Mesendoderm (in vitro differentiated cells): ENCODE results near the gene DNAAF8.

Source experiments
- DNase-seq: peaks from one replicate; pipeline ENCODE4 v3.0.0; 2013
- H2AK5ac ChIP-seq: 2 replicates; pipeline ENCODE4 v1.6.1; 2013; ENCODE audit warnings: low read length, inconsistent platforms
- H2BK120ac ChIP-seq: 2 replicates; pipeline ENCODE4 v1.6.1; 2013; ENCODE audit warnings: low read depth, mild to moderate bottlenecking, low read length, moderate library complexity, mixed read lengths
- H2BK15ac ChIP-seq: replicated peaks from 2 replicates; pipeline ENCODE4 v1.6.1; 2013; ENCODE audit warnings: low read depth, mild to moderate bottlenecking, moderate library complexity
- H2BK5ac ChIP-seq: 2 replicates; pipeline ENCODE4 v1.6.1; 2013; ENCODE audit warnings: low read length, inconsistent platforms
- H3K18ac ChIP-seq: 2 replicates; pipeline ENCODE4 v1.6.1; 2013; ENCODE audit warnings: mild to moderate bottlenecking, low read length, mixed read lengths
- H3K23ac ChIP-seq: one replicate; pipeline ENCODE4 v1.6.1; 2013; ENCODE audit warnings: low read length
- H3K27ac ChIP-seq: 2 replicates; pipeline ENCODE4 v1.5.1; 2013; ENCODE audit warnings: low read depth, mild to moderate bottlenecking, inconsistent platforms, low read length, moderate library complexity
- H3K27me3 ChIP-seq: 2 replicates; pipeline ENCODE4 v1.6.1; 2013; ENCODE audit warnings: low read length, control low read depth, mild to moderate bottlenecking, inconsistent platforms; ENCODE audit not compliant: insufficient read depth, poor library complexity
- H3K36me3 ChIP-seq: 2 replicates; pipeline ENCODE4 v1.6.1; 2013; ENCODE audit warnings: low read length, inconsistent platforms; ENCODE audit not compliant: control insufficient read depth, insufficient read depth
- H3K4ac ChIP-seq: one replicate; pipeline ENCODE4 v1.6.1; 2013; ENCODE audit warnings: low read depth, mild to moderate bottlenecking, low read length, moderate library complexity
- H3K4me1 ChIP-seq: 2 replicates; pipeline ENCODE4 v1.6.1; 2013; ENCODE audit warnings: low read depth, low read length, inconsistent platforms; ENCODE audit not compliant: control insufficient read depth
- H3K4me2 ChIP-seq: 2 replicates; pipeline ENCODE4 v1.6.1; 2013; ENCODE audit warnings: low read length
- H3K4me3 ChIP-seq: 2 replicates; pipeline ENCODE4 v1.5.1; 2013; ENCODE audit warnings: mild to moderate bottlenecking, low read length
- H3K56ac ChIP-seq: one replicate; pipeline ENCODE4 v1.6.1; 2013; ENCODE audit warnings: low read length
- H3K79me1 ChIP-seq: 2 replicates; pipeline ENCODE4 v1.6.1; 2013; ENCODE audit warnings: low read length, inconsistent platforms
- H3K79me2 ChIP-seq: 2 replicates; pipeline ENCODE4 v1.6.1; 2013; ENCODE audit warnings: mild to moderate bottlenecking, low read length; ENCODE audit not compliant: control insufficient read depth, insufficient read depth
- H3K9ac ChIP-seq: 2 replicates; pipeline ENCODE4 v1.6.1; 2013; ENCODE audit warnings: low read length, inconsistent platforms
- H4K5ac ChIP-seq: one replicate; pipeline ENCODE4 v1.6.1; 2013; ENCODE audit warnings: low read length
- H4K8ac ChIP-seq: one replicate; pipeline ENCODE4 v1.6.1; 2013; ENCODE audit warnings: low read depth, mild to moderate bottlenecking, control low read depth, low read length, moderate library complexity
- WGBS: extraction: QIAGEN DNeasy Blood & Tissue Kit; methylation state at CpG from one replicate; pipeline ENCODE4 v1.1.7; 2013; ENCODE audit warnings: low lambda C conversion rate, missing lambda C conversion rate; ENCODE audit not compliant: insufficient coverage; ENCODE audit errors: extremely low coverage; 5-methylcytosine and 5-hydroxymethylcytosine counted together

DNAAF8 gene

DNA sequence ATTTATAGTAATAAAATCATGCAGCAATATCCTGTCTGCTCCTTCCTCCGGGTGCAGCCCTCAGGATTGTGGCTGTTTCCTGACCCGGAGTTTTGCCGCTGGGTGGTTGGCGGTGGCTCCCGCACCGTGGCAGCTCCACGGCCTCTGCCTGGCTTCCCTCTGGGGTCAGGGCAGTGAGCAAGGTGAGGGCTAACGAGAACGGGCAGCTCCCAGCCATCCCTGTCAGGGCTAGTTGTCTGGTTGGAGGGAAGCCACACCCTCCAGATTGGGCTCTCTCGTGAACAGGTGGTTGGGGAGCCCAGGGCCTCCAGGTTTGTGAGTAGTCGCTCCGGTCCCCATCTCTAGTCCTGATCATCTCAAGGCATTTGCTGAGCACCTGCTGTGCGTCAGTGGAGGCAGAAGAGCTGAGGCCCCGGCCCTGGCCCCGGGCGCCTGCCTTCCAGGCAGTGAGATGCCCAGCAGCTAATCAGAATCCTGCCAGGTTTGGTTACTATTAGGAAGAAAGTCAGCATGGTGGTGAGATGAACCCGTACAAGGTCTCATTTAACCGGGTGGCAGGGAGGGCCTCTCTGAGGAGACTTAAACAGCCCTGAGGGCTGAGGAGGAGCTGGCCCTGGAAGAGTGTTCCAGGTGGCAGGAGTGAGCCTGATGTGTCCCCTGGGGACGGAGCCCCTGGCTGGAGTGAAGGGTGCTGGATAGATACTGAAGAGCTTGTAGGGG, 43.2 kb upstream of the DNAAF8 start:
- Histone ChIP-seq H3K36me3 (no peaks in the 10 kb centered on the region), H3K79me1 (peaks cover 2% of the 10 kb centered on the region), H2BK120ac (no peak overlapping the region), H3K23ac (no peak overlapping the region), H3K27me3 (no peaks in the 10 kb centered on the region), H2BK5ac (no peak overlapping the region), H3K4ac (no peak overlapping the region), H4K5ac (no peak overlapping the region), H2AK5ac (no peak overlapping the region), H3K27ac (no peak overlapping the region), H3K4me1 (no peaks in the 10 kb centered on the region), H3K79me2 (no peaks in the 10 kb centered on the region), H3K4me3 (no peak overlapping the region), H3K56ac (no peak overlapping the region), H4K8ac (no peak overlapping the region), H3K4me2 (no peak overlapping the region), H3K9ac (no peak overlapping the region), H3K18ac (no peak overlapping the region), H2BK15ac (no peak overlapping the region)
- WGBS = no CpG with 5 or more reads among the region's 19 CpGs
- no peak for DNase-seq

DNA sequence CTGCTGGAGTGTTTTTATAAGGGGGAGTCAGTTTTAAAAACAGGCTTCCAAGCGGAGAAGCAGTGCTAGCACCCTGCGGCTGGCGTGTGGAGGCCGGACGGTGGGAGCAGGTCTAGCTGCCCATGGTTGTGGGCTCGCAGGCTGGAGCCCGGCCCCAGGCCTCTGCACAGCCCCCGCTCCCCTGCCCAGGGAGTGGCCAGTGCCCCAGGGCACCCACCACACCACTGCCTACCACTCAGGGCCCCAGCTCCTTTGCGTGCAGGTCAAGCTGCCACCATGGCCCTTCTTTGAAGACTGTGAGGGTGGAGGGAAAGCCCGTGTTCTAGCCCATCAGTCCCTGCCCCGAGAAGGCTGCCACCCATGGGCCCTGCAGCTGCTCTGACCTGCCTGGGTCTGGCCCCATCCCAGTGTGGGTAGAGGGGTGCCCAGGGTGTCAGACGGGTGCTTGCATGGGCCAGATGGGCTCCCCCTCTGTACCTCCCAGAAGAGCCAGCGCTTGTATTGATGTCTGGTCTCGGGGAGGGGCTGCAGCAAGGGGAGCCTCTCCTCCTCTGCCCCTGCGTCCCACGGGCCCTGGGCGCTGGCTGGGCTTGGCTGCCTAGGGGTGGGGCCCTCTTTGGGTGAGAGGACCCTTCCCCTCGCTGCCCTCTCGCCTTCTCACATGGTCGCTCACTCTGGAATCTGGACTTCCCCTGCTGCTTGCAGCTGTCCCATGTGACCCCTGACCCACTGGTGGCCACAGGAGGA, 42.5 kb upstream of the DNAAF8 start:
- DNase-seq = no peak
- H2BK120ac ChIP-seq = no peak overlapping the region
- no peak overlapping the region for H2AK5ac ChIP-seq
- H3K4me1 ChIP-seq = no peaks in the 10 kb centered on the region
- H3K23ac ChIP-seq = no peak overlapping the region
- H2BK5ac ChIP-seq = no peak overlapping the region
- H3K36me3 ChIP-seq = no peaks in the 10 kb centered on the region
- H3K9ac ChIP-seq = no peak overlapping the region
- H3K4ac ChIP-seq = no peak overlapping the region
- H2BK15ac ChIP-seq = no peak overlapping the region
- no peak overlapping the region for H3K27ac ChIP-seq
- no peak overlapping the region for H4K8ac ChIP-seq
- H3K18ac ChIP-seq = no peak overlapping the region
- H3K27me3 ChIP-seq = no peaks in the 10 kb centered on the region
- no peaks in the 10 kb centered on the region for H3K79me2 ChIP-seq
- H4K5ac ChIP-seq = no peak overlapping the region
- no CpG with 5 or more reads among the region's 20 CpGs for WGBS
- no peak overlapping the region for H3K56ac ChIP-seq
- peaks cover 2% of the 10 kb centered on the region for H3K79me1 ChIP-seq
- H3K4me2 ChIP-seq = no peak overlapping the region
- no peak overlapping the region for H3K4me3 ChIP-seq

DNA sequence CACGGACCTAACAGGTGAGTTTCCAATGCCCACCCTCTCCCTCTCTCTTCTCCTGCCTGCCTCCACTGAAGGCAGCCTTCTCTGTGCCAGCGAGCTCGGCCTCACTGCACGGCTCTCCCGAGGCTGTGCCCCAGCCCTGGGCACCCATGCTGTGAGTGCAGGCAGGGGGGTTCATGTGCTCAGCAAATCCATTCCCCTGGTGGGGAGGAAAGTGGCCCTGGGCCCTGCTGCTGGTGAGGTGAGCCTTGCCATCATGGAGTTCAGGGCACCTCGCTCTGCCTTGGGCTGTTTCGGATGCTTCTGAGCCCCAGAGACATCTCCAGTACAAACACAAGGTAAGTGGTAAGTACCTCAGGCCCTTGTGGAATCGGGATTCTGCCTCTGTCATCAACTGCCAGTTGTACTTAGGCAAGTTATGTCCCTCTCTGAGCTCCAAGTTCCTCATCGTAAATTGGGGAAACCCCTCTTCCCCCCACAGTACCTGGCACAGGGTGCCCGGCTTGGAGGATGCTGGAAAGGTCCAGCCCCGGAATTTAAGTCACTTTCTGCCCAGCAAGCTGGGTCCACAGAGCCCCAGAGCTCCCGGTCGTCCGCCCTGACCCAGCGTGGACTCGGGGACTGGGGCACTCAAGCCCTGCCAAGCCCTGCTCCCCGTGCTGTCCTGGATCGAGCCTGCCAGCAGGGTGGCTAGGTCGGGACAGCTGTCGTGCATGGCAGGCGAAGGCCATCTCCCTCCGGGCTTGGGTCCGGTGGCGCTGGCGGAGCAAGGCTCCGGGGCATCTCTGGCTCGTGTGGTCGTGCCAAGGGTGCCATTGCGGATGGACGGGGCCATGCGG, 41.7 kb upstream of the DNAAF8 start:
- Histone ChIP-seq H3K9ac (peak overlapping the region; percentile 77), H2BK5ac (no peak overlapping the region), H3K36me3 (no peaks in the 10 kb centered on the region), H3K4me3 (no peak overlapping the region), H4K5ac (no peak overlapping the region), H4K8ac (no peak overlapping the region), H3K4me2 (peak overlapping the region; percentile 93), H3K18ac (no peak overlapping the region), H3K79me1 (peaks cover 2% of the 10 kb centered on the region), H3K27me3 (no peaks in the 10 kb centered on the region), H3K56ac (peak overlapping the region; percentile 82), H3K27ac (no peak overlapping the region), H2BK15ac (no peak overlapping the region), H3K79me2 (no peaks in the 10 kb centered on the region), H3K4ac (no peak overlapping the region), H3K4me1 (no peaks in the 10 kb centered on the region), H2BK120ac (no peak overlapping the region), H3K23ac (peak overlapping the region; percentile 45), H2AK5ac (no peak overlapping the region)
- no peak for DNase-seq
- no CpG with 5 or more reads among the region's 31 CpGs for WGBS

DNA sequence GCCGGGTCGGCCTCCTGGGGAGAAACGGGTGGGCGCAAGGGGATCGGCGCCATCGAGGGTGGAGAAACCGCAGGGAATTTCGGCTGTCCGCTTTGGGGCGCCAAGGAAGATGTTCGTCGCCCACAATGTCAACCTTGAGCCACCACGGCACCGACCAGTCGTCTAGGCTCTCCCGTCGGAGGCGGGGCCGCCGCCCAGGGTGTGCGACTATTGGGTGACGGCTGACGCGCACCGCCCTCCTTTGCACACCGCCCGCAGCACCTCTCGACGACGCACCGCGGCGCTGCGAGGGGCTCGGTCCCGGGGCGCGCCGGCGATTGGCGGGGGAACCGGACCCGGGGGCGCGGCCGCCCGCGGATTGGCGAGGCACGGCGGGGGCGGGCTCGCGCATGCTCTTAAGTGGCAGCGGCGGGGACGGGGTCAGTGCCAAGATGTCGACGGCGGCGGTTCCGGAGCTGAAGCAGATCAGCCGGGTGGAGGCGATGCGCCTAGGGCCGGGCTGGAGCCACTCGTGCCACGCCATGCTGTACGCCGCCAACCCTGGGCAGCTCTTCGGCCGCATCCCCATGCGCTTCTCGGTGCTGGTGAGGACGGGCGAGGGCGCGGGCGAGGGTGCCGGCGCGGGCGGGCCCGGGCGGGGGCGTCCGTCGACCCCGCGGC, 40.9 kb upstream of the DNAAF8 start, which contains the start of gene NUDT16L1:
NUDT16L1 (plus strand) TSS at position 267 of the 660 bp plus-strand sequence; CDS start at position 432, 165 bp downstream.
- WGBS = no CpG with 5 or more reads among the region's 91 CpGs
- H4K8ac ChIP-seq = no peak within 1 kb of the TSS
- no peak within 1 kb of the TSS for H2BK120ac ChIP-seq
- no peaks in the 10 kb centered on the region for H3K79me2 ChIP-seq
- H3K4me1 ChIP-seq = no peaks in the 10 kb centered on the region
- H3K27ac ChIP-seq = peak within 1 kb of the TSS; percentile 42
- no peak within 1 kb of the TSS for H4K5ac ChIP-seq
- peak within 1 kb of the TSS; percentile 93 for H3K4me3 ChIP-seq
- H3K23ac ChIP-seq = peak within 1 kb of the TSS; percentile 45
- peak within 1 kb of the TSS; percentile 16 for H3K18ac ChIP-seq
- DNase-seq = peak; percentile 97
- peak within 1 kb of the TSS; percentile 93 for H3K4me2 ChIP-seq
- no peaks in the 10 kb centered on the region for H3K27me3 ChIP-seq
- H2BK5ac ChIP-seq = no peak within 1 kb of the TSS
- H3K9ac ChIP-seq = peak within 1 kb of the TSS; percentile 92
- peak within 1 kb of the TSS; percentile 98 for H3K56ac ChIP-seq
- no peak within 1 kb of the TSS for H2BK15ac ChIP-seq
- peaks cover 2% of the 10 kb centered on the region for H3K79me1 ChIP-seq
- no peak within 1 kb of the TSS for H3K4ac ChIP-seq
- no peak within 1 kb of the TSS for H2AK5ac ChIP-seq
- no peaks in the 10 kb centered on the region for H3K36me3 ChIP-seq

DNA sequence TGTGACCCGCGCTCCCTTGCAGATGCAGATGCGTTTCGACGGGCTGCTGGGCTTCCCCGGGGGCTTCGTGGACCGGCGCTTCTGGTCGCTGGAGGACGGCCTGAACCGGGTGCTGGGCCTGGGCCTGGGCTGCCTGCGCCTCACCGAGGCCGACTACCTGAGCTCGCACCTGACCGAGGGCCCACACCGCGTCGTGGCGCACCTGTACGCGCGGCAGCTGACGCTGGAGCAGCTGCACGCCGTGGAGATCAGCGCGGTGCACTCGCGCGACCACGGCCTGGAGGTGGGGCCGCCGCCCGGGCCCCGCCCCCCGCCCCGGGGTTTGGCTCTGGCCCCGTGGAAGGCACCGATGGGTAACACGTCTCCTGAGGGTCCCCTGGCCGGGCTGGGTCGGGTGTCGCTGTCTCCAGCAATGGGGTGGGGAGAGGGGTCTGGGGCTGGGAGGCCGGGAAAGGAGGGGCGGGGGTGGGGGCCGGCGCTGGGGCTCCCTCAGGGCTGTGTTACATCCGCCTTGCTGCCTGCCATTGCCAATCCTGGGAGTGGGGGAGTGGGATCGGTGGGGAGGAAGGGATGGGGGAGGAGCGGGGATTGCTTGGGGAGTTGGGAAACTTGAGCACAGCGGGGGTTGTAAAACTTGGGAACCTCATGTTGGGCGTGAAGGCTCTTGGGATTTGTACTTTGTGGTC, 40.2 kb upstream of the DNAAF8 start:
- peaks cover 2% of the 10 kb centered on the region for H3K79me1 ChIP-seq
- H2BK5ac ChIP-seq = no peak overlapping the region
- DNase-seq = peak; percentile 58
- no peaks in the 10 kb centered on the region for H3K36me3 ChIP-seq
- no CpG with 5 or more reads among the region's 54 CpGs for WGBS
- H3K27me3 ChIP-seq = no peaks in the 10 kb centered on the region
- peak overlapping the region; percentile 16 for H3K18ac ChIP-seq
- no peak overlapping the region for H2AK5ac ChIP-seq
- peak overlapping the region; percentile 64 for H3K4me2 ChIP-seq
- peak overlapping the region; percentile 98 for H3K56ac ChIP-seq
- no peak overlapping the region for H4K8ac ChIP-seq
- no peak overlapping the region for H4K5ac ChIP-seq
- no peak overlapping the region for H2BK120ac ChIP-seq
- no peak overlapping the region for H3K4ac ChIP-seq
- H3K27ac ChIP-seq = peak overlapping the region; percentile 42
- no peaks in the 10 kb centered on the region for H3K4me1 ChIP-seq
- H3K79me2 ChIP-seq = no peaks in the 10 kb centered on the region
- H2BK15ac ChIP-seq = no peak overlapping the region
- H3K23ac ChIP-seq = no peak overlapping the region
- peak overlapping the region; percentile 92 for H3K9ac ChIP-seq
- peak overlapping the region; percentile 93 for H3K4me3 ChIP-seq
